Endothelial cell (in vitro differentiated cells): ENCODE results near the gene RHO. TPM values are rescaled to one million over a fixed set of nuclear protein-coding genes. Genes with fewer than 3 reads are reported as not detected.

ENCODE experiments used
- DNase-seq: peaks from one replicate; pipeline ENCODE4 v3.0.0; 2021; ENCODE audit warnings: low spot score
- H3K27ac Mint-ChIP-seq: one replicate; pipeline ENCODE4 v1.8.0; 2021; ENCODE audit warnings: mixed read lengths, inconsistent platforms; ENCODE audit not compliant: unreplicated experiment
- H3K27me3 Mint-ChIP-seq: one replicate; pipeline ENCODE4 v1.8.0; 2021; ENCODE audit warnings: mild to moderate bottlenecking, moderate library complexity, mixed read lengths, inconsistent platforms; ENCODE audit not compliant: unreplicated experiment
- H3K36me3 Mint-ChIP-seq: one replicate; pipeline ENCODE4 v1.8.0; 2021; ENCODE audit warnings: mild to moderate bottlenecking, low read depth, mixed read lengths, inconsistent platforms; ENCODE audit not compliant: unreplicated experiment
- H3K4me1 Mint-ChIP-seq: one replicate; pipeline ENCODE4 v1.8.0; 2021; ENCODE audit warnings: mild to moderate bottlenecking, mixed read lengths, inconsistent platforms; ENCODE audit not compliant: unreplicated experiment
- H3K4me3 Mint-ChIP-seq: one replicate; pipeline ENCODE4 v1.8.0; 2021; ENCODE audit warnings: mild to moderate bottlenecking, mixed read lengths, inconsistent platforms; ENCODE audit not compliant: unreplicated experiment
- H3K9me3 Mint-ChIP-seq: one replicate; pipeline ENCODE4 v1.8.0; 2021; ENCODE audit warnings: mixed read lengths, inconsistent platforms; ENCODE audit not compliant: unreplicated experiment
- total RNA-seq: library from RNA; stranded (reverse); fragmentation: NEBNext Ultra II Directional; extraction: Animal tissue kit (Norgen Biotek cat#: 25700); gene quantifications from one replicate; pipeline ENCODE4 v1.2.1, GENCODE V29; 2021; ENCODE audit not compliant: unreplicated experiment
- TF ChIP-seq, protein P1 (sequence below): fragments of 200-600 bp; sonication (generic); IDR thresholded peaks from one replicate; pipeline ENCODE4 v1.5.0; 2021; ENCODE audit warnings: antibody characterized with exemption; ENCODE audit not compliant: unreplicated experiment

The RHO gene
- total RNA-seq, 1 donor from 2014 or later = not detected

DNA sequence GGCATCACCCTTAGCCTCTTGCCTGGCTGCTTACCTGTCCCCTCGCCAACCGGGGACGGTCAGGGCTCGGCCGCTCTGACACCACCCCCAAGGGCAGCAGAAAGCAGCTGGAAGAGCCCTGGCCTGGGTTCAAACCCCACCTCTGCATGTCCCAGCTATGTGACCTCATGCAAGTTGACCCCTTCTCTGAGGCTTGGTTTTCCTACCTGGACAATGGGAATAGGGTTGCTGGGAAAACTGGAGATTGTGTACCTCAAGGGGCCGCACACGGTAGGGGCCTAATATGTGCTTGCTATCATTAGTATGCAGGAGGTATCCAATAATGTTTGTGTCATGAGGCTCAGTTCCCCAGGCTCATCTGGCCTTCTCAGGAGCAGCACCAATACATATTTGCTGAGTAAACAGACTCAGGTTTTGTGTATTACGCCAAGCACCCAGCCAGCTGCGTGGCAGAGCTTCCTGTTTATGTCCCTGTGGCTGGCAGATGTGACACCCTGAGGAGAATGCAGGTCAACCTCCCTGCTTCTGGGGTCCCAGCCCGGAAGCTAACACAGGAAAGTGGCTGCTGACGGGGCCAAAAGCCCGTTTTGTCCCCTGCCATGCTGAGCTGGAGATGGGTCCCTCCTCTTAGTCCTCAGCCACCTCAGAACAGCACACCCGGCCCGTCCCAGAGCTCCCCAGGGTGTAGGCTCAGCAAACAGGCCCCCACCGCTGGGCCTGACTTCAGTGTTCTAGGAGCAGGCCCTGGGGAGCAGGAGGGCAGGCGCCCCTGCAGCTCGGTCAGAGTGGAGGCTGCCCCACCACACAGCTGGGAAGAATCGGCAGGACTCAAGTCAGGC, 48.3 kb downstream of the RHO start:
- H3K4me1 Mint-ChIP-seq = peaks cover 10% of the 10 kb centered on the region
- TF ChIP-seq, protein P1, sequence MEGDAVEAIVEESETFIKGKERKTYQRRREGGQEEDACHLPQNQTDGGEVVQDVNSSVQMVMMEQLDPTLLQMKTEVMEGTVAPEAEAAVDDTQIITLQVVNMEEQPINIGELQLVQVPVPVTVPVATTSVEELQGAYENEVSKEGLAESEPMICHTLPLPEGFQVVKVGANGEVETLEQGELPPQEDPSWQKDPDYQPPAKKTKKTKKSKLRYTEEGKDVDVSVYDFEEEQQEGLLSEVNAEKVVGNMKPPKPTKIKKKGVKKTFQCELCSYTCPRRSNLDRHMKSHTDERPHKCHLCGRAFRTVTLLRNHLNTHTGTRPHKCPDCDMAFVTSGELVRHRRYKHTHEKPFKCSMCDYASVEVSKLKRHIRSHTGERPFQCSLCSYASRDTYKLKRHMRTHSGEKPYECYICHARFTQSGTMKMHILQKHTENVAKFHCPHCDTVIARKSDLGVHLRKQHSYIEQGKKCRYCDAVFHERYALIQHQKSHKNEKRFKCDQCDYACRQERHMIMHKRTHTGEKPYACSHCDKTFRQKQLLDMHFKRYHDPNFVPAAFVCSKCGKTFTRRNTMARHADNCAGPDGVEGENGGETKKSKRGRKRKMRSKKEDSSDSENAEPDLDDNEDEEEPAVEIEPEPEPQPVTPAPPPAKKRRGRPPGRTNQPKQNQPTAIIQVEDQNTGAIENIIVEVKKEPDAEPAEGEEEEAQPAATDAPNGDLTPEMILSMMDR = no peak
- no peak for DNase-seq
- H3K9me3 Mint-ChIP-seq = no peaks in the 10 kb centered on the region
- H3K4me3 Mint-ChIP-seq = peak overlapping the region; percentile 80
- peaks cover 63% of the 10 kb centered on the region for H3K27me3 Mint-ChIP-seq
- peak overlapping the region; percentile 90 for H3K27ac Mint-ChIP-seq
- peaks cover 50% of the 10 kb centered on the region for H3K36me3 Mint-ChIP-seq

DNA sequence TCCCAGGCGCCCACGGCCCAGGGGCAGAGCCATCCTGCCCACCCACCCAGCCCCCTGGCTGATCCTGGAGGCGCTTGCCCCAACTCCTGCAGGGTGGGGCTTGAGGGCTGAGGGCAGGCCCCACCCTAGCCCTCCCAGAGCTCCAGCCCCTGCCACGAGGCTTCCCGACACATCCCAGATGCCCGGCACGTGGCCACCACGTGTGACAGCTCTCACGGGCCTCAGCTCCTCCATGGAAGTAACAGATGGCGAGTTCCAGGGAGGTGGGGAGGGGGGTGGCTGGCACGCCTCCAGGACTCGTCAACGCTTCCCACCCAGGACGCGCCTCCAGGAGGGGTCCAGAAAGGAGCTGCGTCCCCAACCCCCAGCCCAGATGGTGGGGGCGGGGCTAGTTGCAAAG, 48.9 kb downstream of the RHO start:
- Mint-ChIP-seq H3K36me3 (peaks cover 45% of the 10 kb centered on the region), H3K4me3 (no peak overlapping the region), H3K27me3 (peaks cover 57% of the 10 kb centered on the region), H3K9me3 (no peaks in the 10 kb centered on the region), H3K4me1 (peaks cover 7% of the 10 kb centered on the region), H3K27ac (peak overlapping the region; percentile 24)
- no peak for DNase-seq
- TF ChIP-seq, protein P1 = no peak

DNA sequence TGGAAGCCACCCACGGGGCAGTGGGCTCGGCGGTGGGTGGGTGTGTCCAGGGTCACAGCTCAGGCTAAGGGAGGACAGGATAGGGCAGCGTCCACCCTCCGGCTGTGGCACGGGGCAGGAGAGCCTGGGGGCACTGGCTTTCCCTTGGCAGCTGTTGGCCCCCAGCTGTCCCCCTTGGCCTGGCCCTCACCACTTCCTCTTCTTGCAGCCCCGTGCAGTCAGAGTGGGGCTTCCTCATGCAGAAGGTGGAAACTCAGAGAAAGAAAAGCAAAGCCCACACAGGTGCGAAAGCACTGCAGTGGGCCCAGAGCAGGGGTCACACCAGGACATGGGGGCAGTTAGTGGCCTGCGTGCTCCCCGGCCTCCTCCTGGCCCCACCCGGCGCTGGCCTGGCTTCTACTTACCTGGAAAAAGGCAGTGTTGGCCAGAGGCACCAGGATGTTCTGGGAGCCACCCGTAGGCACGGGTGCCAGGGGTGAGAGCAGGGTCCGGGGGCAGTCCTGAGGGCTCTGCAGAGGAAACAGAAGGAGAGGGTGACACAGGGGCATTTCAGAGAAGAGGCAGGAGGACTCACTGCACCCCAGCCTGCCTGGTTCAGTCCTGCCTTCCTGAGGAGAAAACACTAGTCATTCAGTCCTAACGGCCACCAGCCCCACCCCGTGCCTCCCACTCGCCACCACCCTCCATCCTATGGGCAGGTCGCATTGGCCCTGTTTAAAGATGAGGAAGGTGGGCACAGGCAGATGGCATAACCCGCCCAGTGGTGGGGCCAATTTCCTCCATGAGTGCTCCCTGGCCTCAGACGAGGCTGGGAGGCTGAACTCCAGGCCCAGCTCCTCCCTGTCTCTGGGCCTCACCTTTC, 49.7 kb downstream of the RHO start:
- no peaks in the 10 kb centered on the region for H3K9me3 Mint-ChIP-seq
- peaks cover 55% of the 10 kb centered on the region for H3K27me3 Mint-ChIP-seq
- DNase-seq = no peak
- H3K27ac Mint-ChIP-seq = peak overlapping the region; percentile 24
- TF ChIP-seq, protein P1 = no peak
- no peak overlapping the region for H3K4me3 Mint-ChIP-seq
- peaks cover 5% of the 10 kb centered on the region for H3K4me1 Mint-ChIP-seq
- peaks cover 44% of the 10 kb centered on the region for H3K36me3 Mint-ChIP-seq

DNA sequence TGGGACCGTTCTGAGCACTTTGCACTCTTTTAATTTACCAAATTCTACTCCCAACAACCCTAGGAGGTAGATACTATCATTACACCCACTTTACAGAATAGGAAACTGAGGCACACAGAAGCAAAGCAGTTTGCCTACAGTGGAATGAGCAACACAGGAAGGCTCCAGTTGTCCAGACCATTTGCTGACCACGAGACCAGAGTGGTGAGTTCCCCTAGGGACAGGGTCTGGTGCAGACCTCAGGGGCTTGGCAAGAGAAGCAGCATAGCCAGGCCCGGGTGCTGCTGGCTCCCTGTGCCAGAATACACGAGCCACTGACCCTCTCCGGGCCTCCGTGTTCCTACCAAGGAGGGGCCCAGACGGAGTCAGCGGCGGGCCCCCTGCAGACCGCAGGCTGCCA, 51.6 kb downstream of the RHO start:
- DNase-seq = no peak
- Mint-ChIP-seq H3K9me3 (no peaks in the 10 kb centered on the region), H3K36me3 (peaks cover 48% of the 10 kb centered on the region), H3K27me3 (peaks cover 54% of the 10 kb centered on the region), H3K4me1 (peaks cover 7% of the 10 kb centered on the region), H3K4me3 (peak overlapping the region; percentile 37), H3K27ac (no peak overlapping the region)
- TF ChIP-seq, protein P1 = no peak
